GM13977 (cell line): ENCODE data around the gene MITF.

Source experiments
- DNase-seq: peaks from one replicate; pipeline ENCODE4 v3.0.0; 2012; ENCODE audit warnings: low spot score
- CTCF ChIP-seq: IDR thresholded peaks from 2 replicates; pipeline ENCODE4 v1.5.1; 2012; ENCODE audit warnings: mild to moderate bottlenecking, control low read depth; ENCODE audit not compliant: insufficient read depth; ENCODE audit errors: extremely low read depth, missing control alignments
- in situ Hi-C: fragments of 300-500 bp; cut with MboI; formaldehyde crosslinking; loops from one replicate; pipeline ENCODE4 v1.12.0; 2022; ENCODE audit warnings: low sequenced_read_pairs, low pct_unique_long_range_greater_than_20kb, mixed read lengths, inconsistent platforms; ENCODE audit not compliant: unreplicated experiment

The MITF gene

DNA sequence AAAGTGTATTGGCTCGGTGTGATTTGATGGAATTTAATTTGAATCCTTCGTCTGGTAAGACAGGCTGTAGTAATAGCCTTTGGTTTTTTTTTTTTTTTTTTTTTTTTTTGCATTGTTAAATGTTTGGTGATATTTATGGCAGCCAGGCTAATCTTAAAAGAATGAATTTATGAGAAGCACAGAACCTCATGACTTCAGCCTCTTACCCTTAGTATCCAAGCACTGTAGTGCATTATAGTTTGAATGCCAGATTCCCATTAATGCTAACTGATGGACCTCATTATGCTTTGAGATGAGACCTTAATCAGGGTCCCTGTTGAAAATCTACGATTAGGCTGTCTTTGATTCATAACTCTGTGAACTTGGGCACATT lies 149.7 kb downstream of the MITF start:
- DNase-seq = no peak
- in situ Hi-C loops = no loop called here
- TF ChIP-seq CTCF = no peak

GRCh38 chr3:69890084-69890483 lies 150.8 kb downstream of the MITF start:
- no peak for TF ChIP-seq CTCF
- in situ Hi-C loops = no loop called here
- DNase-seq = no peak

DNA sequence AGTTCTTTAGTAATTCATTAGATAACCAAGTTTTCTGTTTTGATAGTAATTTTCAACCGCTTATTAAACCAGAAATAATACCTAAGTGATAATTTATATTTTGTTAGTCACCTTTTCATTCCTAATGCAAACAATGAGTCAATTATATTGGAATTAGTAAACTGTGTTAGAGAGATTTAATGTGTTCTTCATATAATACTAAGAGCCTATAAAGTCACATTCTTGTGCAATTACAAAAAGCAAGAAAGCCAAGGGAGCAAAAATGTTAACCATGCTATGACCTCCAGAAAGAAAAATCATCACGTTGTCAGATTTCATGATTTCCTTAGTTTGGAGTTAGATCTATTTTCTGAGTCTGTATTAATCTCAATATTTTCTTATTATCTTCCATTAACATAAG lies 151.4 kb downstream of the MITF start:
- no peak for TF ChIP-seq CTCF
- DNase-seq = no peak
- in situ Hi-C loops = no loop called here

GRCh38 chr3:69892706-69893105 lies 153.4 kb downstream of the MITF start:
- no peak for DNase-seq
- no peak for TF ChIP-seq CTCF
- in situ Hi-C loops = no loop called here

DNA sequence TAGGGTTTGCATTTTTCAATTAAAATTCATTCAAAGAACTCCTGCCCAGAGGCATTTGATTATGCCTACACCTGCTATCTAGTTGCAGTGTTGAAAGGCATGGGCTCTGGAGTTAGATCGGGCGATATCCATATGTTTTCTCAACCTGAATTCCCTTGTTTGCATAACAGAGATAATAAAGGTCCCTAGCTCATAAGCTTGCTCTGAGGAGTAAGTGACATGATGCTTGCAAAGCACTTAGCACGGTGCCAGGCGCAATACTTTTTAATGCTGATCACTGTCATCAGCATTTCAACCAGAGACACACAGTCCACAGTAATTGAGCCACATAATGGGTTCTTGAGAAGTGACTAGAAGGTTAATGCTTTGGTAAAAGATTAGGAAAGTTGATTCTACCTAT lies 154.0 kb downstream of the MITF start:
- no peak for TF ChIP-seq CTCF
- DNase-seq = no peak
- in situ Hi-C loops = no loop called here

- TF ChIP-seq CTCF = no peak
- DNase-seq = no peak
- in situ Hi-C loops = no loop called here
These were observed 156.8 kb downstream of the MITF start for GRCh38 chr3:69896095-69896494.

DNA sequence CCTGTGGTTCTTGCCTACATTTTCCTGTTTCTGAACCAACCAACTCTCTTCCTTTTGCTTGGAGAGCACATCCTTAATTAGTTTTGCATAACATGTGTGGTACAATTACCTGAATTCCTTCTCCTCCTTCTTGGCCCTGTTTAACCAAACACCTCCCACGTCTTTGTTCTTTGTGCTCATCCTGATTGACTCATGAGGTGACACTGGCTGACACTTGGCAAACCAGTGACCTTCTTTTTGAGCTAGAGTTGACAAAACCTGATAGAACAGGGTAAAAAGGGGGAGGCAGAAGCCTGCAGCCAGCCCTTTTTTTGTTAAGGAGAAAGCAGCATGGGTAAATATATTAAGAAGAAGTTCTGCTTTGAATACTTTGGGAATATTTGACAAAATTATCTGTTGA lies 161.1 kb downstream of the MITF start:
- in situ Hi-C loops = no loop called here
- TF ChIP-seq CTCF = no peak
- DNase-seq = no peak
